GM19043 (cell line): ENCODE results near the gene ESYT3.
"Not testable (repeated sequence)": the region's sequence is repeated elsewhere in the genome, so short reads cannot be mapped to it uniquely, and the experiment has no call there.

ENCODE experiments used
- ATAC-seq: cut with Tn5 transposase; IDR thresholded peaks from one replicate; pipeline ENCODE4 v1.9.1; 2021; ENCODE audit warnings: low read depth; ENCODE audit not compliant: unreplicated experiment

The ESYT3 gene

DNA sequence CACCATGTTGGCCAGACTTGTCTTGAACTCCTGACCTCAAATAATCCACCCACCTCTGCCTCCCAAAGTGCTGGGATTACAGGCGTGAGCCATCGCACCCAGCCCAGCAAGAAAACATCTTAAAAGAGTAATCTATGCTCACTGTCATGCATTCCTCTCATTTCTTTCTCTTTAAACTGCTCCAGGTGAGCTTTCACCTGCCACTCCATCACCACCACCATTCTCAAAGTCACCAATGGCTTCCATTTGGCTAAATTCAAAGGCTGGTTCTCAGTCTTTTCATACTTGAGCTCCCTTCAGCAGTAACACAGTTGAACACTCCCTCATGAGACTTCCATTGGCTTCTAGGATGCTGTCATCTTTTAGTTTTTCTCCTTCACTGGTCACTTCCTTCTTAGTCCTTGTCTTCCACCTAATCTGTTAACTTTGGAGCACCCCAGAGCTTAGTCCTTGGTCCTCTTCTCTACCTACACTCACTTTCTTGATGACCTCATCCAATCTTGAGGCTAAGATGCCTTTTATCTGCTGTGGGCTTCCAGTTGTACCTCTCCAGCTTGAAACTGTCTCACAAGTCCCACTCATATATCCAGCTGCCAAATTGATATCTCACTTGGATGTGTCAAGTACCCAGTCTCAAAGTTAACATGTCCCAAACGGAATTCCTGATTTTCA is 27.0 kb upstream of the ESYT3 start:
- no peak for ATAC-seq

DNA sequence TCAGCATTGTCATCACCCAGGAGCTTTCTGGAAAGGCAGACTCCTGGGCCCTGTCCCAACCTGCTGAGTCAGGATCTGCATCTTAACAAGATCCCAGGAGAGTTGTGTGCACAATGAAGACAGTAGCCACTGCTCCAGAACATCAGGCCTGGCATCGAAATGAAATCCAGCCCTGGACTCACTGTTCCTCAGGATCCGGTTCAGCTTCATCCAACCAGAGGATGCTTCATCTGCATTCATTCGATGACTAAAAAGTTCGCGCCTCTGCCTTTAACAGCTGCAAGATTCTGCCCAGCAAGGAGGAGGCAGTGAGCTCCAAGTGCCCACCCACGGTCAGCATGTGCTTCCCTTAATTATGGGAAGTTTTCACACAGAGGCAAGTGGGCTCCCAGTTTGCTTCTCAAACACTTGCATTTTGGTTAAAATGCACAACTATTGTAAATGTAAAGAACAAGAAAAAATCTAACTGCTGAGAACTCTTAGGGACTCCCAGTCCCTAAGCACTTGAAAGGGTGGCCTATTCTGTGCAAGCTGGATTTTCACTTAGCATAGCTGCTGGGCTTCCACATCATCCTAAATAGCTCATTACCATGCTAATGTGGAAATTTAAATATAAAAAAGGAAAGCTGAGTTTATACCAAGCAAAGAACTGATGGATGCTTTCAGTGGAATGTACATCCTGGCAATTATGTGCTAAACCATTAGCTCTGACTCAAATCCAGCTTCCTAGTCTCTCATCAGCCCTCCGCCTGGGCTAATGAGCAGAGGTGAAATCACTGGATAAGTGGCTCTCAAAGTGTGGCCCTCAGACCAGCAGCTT is 25.5 kb upstream of the ESYT3 start:
- no peak for ATAC-seq

DNA sequence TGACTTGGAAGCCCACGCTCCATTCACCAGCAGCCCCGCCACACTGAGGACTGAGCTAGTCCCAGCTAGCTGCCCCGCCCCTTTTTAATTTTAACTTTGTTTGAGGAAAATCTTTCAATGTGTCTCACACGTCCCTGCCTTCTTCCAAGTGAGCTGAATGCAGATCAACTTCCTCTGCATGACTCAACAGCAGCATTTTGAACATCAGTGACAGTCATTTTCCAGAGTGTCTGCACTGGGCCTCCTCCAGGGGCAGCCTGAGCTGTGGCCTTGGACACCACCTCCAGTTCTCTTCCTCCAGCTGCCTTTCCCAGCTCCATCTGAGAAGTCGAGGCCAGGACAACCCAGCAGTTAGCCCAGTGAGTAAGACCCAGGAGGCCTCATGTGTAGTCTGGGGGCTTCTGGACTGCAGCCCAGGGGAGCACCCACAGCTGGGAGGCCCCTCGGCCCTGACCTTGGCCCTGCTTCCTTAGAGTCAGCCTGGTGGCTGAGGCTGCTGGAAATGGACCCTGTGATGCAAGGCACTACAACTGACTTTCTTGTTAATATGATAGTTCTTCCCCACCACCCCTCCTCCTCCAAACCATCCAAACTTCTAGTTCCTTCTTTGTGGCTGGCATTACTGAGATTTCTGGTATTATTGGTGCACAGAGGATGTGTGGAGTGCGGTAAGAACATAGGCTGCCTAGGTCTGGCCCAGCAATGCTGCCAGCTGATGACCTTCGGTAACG is 21.4 kb upstream of the ESYT3 start:
- no peak for ATAC-seq

DNA sequence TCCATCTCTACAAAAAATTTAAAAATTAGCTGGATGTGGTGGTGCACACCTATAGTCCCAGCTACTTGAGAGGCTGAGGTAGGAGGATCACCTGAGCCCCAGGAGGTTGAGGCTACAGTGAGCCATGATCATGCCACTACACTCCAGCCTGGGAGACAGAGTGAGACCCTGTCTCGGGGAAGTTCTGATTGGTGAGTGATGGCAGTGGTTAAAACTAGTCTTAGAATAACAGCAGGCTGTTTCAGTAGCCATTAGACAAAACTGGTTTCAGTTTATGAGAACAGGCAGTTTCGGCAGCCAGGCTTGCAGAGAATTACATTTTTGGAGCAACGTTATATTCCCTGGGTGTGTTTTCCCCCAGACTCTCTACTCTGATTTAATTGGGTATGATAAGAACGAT is 18.2 kb upstream of the ESYT3 start:
- not testable (repeated sequence) for ATAC-seq

DNA sequence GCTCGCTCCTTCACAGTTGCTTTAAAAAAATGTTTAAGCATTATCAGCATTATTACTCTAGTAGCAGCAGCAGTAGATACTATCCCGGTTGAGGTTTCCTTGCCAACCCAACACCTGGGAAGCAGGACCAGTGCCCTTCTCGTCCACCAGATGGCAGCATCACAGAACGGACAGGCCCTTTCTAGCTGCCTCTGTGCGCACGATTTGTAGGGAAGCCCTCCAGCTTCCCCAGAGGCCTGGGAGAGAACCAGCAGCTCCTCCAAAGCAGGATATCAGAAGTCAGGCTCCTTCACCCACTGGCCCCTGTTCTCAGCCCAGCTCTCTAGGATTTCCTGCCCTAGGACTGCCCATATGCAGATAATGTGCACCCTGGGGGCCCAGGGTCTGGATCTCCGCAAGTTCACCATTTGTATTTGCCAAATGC is 16.8 kb upstream of the ESYT3 start:
- peak; percentile 84 for ATAC-seq

DNA sequence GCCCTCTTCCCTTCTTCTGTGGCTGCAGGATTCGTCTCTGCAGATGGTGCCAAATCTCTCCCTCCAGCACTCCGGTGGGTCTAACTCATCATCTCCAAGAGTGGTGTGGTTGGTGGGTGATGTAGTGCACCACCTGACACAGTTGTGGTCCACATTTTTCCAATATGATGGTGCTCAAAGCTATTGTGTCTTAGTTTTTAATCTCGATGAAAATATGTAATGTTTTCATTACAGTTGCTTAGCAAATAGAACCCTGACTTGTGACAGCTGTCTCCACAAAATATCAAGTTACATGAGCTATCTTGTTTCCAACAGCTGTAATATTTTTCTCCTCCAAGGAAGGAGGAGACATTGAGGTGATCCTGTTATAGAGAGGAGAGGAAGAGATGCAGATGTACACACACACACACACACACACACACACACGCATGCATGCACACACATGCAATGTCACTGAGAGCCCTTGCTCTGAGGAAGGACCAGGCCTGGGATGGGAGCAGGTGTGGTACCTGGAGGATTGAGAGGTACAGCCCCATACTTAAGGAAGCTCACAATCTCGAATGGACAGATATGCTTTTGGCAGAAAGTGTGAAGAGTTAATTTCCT is 15.7 kb upstream of the ESYT3 start:
- no peak for ATAC-seq

DNA sequence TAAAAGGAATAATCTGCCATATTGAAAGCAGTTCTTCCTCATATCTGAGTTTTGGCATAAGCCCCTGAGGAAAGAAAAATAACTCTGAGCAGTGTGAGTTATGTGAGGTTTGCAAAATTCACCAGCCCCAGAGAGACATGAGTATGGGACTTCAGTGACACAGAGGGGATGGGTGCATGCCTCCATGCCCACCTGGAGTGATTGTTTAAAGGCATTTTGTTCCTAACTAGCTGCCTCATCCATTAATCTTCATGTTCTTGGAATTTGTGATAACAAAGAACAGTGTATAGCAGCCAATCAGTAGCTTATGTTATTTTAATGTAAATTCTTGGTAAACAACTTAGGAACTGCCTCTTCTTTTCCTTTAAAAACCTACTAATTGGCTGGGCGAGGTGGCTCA is 11.1 kb upstream of the ESYT3 start:
- ATAC-seq: no peak

DNA sequence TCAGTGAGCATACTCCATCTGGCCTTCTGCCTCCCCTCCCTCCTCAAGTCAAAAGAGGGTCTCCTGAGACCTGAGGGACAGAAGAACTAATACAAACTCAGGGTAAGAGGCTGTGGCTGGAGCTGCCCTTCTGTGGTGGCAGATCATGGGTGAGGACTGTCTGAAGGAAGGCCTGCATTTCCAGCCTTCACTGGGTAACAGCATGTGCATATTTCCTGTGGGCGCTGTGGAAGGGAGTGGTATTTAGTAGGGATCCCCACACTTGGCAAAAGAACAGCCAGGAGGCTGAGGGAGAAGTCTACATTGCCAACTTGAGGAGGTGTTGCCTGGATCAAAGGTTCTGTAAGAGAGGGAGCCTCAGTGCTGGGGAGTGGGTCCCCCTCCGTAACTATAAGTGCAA is 10.1 kb upstream of the ESYT3 start:
- no peak for ATAC-seq

DNA sequence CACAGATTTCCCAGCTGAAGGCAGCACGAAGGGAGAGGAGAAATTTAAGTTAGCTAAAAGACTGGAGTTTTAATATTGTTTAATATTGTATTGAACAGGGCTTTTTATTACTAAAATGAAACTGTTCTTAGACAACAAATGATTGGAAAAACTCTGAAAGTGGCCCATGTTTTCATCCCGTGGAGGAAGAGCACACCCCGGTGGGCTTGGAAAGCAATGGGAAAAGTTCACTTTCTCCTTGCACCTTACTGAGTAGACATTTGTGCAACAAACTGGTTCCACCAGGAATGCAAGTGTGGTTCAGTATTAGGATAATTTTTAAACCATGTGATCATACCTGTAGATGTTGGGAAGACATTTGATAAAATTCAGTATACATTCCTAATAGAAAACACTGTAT is 8.2 kb upstream of the ESYT3 start:
- ATAC-seq: no peak

DNA sequence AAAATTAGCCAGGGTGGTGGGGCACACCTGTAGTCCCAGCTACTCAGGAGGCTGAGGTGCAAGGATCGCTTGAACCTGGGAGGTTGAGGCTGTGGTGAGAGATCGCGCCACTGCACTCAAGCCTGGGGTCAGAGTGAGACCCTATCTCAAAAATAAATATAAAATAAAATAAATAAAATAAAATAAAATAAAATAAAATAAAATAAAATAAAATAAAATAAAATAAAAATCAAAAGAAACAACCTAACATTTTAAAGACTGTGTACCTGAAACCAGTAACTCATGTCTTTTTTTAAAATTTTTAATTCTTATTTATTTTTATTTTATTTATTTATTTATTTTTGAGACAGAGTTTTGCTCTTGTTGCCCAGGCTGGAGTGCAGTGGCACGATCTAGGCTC is 7.7 kb upstream of the ESYT3 start:
- not testable (repeated sequence) for ATAC-seq

DNA sequence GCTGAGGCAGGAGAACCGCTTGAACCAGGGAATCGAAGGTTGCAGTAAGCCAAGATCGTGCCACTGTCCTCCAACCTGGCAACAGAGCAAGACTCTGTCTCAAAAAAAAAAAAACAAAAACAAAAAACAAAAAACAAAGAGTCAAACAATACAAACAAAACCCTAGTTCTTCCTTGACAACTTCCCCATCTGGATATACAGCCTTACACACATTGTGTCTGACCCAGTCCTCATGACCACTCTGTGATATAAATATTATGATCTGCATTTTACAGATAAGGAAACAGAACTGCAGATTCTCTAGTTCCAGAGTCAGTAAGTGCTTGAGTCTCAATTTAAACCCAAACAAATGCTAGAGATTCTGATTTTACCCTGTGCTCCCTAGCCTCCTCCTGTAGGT is 4.8 kb upstream of the ESYT3 start:
- ATAC-seq: no peak

DNA sequence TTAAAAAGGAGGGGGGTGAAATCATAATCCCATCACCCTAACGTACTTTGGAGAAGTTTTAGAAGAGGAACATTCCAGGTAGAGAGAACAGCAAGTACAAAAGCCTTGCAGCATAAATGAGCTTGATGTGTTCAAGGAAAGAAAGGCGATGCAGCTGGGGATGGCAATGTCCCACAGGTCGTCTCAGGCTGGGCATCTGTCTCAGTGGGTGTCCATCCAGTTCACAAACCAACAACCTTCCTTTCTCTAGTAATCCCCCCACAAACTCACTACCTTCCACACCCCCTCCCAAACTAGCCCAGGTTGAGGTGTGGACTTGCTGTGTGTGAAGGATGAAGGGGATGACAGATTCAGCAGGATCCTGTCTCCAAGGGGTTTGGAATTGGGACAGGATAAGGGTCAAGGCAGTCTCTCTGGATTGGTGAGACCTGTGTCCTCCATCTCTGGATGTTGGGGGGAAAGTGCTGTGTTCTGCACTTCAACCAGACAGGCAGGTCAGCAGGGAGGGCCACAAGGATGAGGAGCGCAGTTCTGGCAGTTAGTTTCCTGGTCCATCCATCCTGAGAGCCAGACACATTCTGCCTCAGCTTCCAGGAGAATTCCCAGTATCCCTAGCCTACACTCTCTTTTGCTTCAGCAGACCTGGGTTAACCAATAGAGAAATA is 1.7 kb upstream of the ESYT3 start:
- no peak for ATAC-seq

DNA sequence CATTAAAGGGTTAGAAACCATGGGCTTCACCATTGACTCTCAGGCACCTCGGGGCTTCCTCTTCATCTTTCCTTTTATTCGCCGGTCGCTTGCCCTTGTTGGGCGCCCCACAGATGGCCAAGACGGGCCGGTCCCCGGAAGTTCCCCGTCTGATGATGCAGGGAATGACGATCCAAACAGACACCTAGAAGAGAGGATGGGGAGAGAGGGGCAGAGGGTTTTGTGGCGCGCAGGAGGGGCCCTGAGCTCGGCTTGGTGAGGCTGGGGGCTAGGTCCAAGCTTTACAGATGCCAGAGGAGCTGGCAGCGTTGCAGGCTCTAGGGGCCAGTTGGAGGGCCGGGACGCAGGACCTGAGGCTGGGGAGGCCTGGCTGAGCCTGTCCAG is 532 bp upstream of the ESYT3 start:
- ATAC-seq: no peak

DNA sequence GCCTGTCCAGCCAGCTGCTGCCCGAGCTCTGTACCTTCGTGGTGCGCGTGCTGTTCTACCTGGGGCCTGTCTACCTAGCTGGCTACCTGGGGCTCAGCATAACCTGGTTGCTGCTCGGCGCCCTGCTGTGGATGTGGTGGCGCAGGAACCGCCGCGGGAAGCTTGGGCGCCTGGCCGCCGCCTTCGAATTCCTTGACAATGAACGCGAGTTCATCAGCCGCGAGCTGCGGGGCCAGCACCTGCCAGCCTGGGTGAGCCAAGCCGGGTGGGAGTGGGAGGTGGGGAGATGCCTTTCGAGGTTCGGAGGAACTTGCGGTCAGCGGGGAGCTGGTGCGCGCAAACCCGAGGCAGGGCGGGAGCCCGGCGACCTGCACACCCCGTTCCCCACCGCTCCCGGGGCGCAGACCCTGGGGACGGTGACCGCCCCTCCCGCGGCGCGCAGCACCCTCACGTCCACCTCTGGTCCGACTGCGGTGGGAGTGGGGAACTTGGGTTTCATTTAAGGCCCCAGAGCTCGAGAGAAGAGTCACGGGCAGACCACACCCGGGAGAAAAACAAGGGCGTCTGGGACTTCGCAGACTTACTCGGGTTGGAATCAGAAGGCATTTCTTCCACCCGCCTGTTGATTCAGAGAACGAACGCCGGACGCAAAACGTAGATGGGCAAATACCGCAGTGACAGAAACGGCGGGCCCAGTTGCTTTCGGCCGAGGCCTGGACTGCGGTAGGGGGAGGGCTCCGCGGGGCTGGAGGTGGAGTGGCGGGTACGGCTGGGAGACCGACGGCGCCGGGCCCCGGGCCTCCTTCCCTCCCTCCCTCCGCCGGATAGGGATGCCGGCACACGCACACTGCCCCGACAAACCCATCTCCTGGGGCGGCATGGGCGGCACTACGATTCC is 708 bp downstream of the ESYT3 start:
- ATAC-seq: no peak

DNA sequence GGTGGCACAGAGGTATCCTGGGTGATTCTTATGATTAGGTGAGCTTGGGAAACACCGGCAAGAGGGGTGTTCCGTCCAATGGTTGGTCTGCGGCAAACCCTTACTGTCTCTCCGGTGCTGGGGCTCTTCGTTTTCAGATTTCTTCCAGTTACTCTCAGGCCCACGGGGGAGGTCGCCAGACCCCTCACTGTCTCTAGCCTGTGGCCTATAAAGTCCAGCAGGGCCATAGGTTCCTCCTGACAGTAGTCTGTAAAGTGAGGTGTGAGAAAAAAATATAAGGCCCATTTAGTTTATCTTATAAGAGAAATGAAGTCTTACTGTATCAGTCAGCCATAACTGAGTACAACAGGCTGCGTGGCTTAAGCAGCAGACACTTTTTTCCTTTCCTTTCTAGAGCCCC is 1.4 kb downstream of the ESYT3 start:
- ATAC-seq: no peak

DNA sequence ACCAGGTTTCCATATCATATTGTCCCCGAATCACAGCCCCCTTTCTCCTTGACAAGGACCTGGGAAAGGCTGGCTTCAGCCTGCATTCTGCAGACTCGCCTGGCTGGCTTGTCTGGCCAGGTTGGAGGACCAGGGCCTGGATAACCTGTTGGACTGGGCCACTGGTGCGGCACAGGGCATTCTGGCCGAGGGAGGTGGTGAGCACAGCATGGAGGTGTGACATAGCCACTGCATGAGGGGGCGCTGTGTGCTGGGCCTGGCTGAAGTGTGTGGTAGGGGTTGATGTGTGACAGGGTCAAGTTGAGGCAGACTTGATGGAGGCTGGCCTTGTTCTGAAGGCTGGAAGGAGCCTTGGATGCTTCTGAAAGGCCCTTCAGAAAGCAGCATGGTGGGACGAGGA is 2.9 kb downstream of the ESYT3 start:
- ATAC-seq: no peak

DNA sequence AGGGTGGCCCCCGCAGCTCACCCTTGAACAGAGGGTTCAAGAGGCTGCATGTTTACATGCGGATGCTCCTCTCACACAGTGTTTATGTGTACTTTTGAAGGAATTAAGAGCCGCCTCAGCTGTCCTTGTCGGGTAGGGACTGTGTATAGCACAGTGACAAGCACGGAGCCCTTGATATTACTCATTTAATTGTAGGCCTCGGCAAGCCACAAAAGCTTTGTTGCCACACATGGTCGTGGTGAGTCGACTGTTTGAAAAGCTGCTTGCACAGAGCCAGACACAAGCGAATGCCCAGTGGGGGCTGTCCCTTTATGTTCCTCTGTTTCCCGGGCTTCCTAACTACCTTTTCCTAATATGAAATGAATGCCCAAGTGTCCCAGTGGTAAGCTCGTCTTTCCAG is 4.5 kb downstream of the ESYT3 start:
- ATAC-seq: no peak

DNA sequence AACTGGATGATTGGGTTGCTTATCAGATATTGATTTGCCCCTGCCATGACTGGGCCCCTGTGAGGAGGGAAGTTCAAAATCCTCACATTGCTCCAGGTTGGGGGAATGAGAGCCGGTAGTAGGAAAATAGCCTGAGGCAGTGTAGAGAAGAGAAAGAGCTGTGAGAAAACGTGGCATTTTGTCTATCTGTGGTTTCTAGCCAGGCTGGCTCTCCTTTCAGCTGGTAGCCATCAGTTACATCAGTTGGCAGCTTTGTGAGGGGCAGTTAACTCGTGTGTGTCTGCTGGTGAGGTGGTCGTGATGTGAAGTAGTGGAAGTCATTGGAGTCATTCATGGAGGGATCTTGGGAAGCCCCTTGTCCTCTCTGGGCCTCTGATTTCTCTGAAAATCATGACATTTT is 5.2 kb downstream of the ESYT3 start:
- no peak for ATAC-seq

DNA sequence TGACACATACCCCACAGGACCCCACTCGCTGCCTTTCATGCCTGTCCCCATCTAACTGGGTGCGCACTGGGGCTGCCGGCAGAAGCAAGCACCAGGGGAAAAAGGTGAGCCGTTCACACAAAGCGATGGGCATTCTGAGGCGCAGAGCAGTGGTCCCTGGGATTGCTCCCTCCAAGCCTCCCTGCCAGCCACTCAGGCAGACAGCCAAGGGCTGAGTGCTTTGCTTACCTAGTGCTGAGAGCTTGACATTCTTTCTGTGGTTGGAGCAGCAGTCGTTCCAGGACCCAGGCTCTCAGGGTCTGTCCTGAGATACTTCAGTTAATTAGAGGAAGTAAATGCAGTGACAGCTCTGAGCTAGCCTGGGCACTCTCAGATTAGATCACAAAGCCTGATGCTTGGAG is 5.7 kb downstream of the ESYT3 start:
- ATAC-seq: no peak

DNA sequence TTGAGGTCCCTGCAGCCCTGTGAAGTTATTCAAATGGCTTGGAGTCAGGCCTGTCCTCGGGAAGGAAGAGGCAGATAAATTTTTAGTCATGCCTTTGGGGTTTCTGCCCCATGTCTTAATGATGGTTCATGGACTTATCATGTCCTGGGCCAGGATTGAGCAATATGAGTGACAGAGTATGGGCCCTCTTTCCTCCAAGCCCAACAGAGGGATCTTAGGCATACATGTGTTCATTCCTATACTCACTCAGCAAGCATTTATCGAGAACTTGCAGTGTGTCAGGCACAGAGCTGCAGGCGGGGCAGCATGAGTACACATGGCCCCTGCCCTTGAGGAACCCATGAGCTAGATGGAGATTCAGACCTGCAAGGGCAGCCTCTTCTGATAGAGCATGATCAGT is 6.2 kb downstream of the ESYT3 start:
- no peak for ATAC-seq
